HepG2 (cell line): ENCODE data around the gene HECTD4. TPM values are rescaled to one million over a fixed set of nuclear protein-coding genes. Genes with fewer than 3 reads are reported as not detected.

Experiments
- ATAC-seq: fragments of 200-7000 bp; cut with Tn5 transposase; 3 replicates; pipeline ENCODE4 v1.9.1; 2020; ENCODE audit warnings: mild to moderate bottlenecking, moderate library complexity
- BruUV-seq: library from RNA; stranded (reverse); fragments of 400-500 nt; replicated peaks from 2 replicates; lab custom pipeline; 2021; lab: Mats Ljungman, UMichigan
- CTCF ChIA-PET: fragments of 300-600 bp; formaldehyde crosslinking; extraction: SDS; loops from one replicate; lab custom pipeline; 2021; ENCODE audit warnings: low total read pairs, inconsistent platforms, low intra/inter-chr PET ratio; lab: Yijun Ruan, JAX
- POLR2A ChIA-PET: fragments of 350-600 bp; sonication (Branson Sonifier 250); formaldehyde crosslinking; loops from one replicate; lab custom pipeline; 2020; ENCODE audit warnings: antibody characterized with exemption, inconsistent platforms; lab: Yijun Ruan, JAX
- DNase-seq: peaks from one replicate; pipeline ENCODE4 v3.0.0-alpha.2; 2015; ENCODE audit warnings: low spot score
- FAIRE-seq: peaks from 3 replicates; lab custom pipeline; 2011; peaks lifted over from hg19 to GRCh38; lab: Jason Lieb, UNC
- H2AFZ ChIP-seq: one replicate; pipeline ENCODE4 v1.6.1; 2011; ENCODE audit warnings: low read length, inconsistent platforms
- H3K27ac ChIP-seq: fragments of 300-600 bp; 3 replicates; pipeline ENCODE4 v1.8.0; 2011; ENCODE audit warnings: mixed run types, mild to moderate bottlenecking, mixed read lengths, low read length, inconsistent platforms; ENCODE audit not compliant: insufficient read depth; ENCODE audit errors: extremely low read length
- H3K27me3 ChIP-seq, 2 experiments: fragments of 200-600 bp in 1 of 2; 2 replicates in 1 of 2; 3 replicates in 1 of 2; pipeline versions ENCODE4 v1.6.0 to v1.8.0; 2011; ENCODE audit warnings: low read length in 2 of 2, mild to moderate bottlenecking in 2 of 2, moderate library complexity in 2 of 2, inconsistent platforms in 1 of 2; ENCODE audit not compliant: insufficient read depth in 2 of 2, control insufficient read depth in 1 of 2
- H3K36me3 ChIP-seq, 2 experiments: fragments of 200-600 bp in 1 of 2; replicated peaks in 1 of 2; 2 replicates in 1 of 2; 3 replicates in 1 of 2; pipeline versions ENCODE4 v1.5.1 to v1.8.0; 2011; ENCODE audit warnings: low read length in 2 of 2, inconsistent platforms in 1 of 2; ENCODE audit not compliant: insufficient read depth in 2 of 2, control insufficient read depth in 1 of 2
- H3K4me1 ChIP-seq: 2 replicates; pipeline ENCODE4 v1.5.1; 2012; ENCODE audit warnings: low read length, inconsistent platforms; ENCODE audit not compliant: insufficient read depth
- H3K4me2 ChIP-seq: 2 replicates; pipeline ENCODE4 v1.6.0; 2011; ENCODE audit warnings: low read depth, low read length, inconsistent platforms
- H3K4me3 ChIP-seq, 3 experiments: fragments of 200-600 bp in 1 of 3; sonication (generic), shearing (Covaris generic) in 1 of 3; replicated peaks in 1 of 3; 2 replicates each; pipeline ENCODE4 v1.5.1; 2011 to 2016; ENCODE audit warnings: low read length in 3 of 3, inconsistent platforms in 2 of 3, low read depth in 2 of 3, mild to moderate bottlenecking in 2 of 3, control low read depth in 1 of 3, mixed read lengths in 1 of 3; ENCODE audit not compliant: insufficient read depth in 1 of 3
- H3K79me2 ChIP-seq: one replicate; pipeline ENCODE4 v1.6.1; 2011; ENCODE audit warnings: low read length, inconsistent platforms; ENCODE audit not compliant: insufficient read depth
- H3K9ac ChIP-seq: 2 replicates; pipeline ENCODE4 v1.6.0; 2011; ENCODE audit warnings: mild to moderate bottlenecking, low read depth, low read length, inconsistent platforms; ENCODE audit not compliant: insufficient read depth
- H3K9me3 ChIP-seq: 2 replicates; pipeline ENCODE4 v1.5.1; 2012; ENCODE audit warnings: mild to moderate bottlenecking, low read length
- H4K20me1 ChIP-seq: 2 replicates; pipeline ENCODE4 v1.6.0; 2011; ENCODE audit warnings: inconsistent platforms, mild to moderate bottlenecking, low read length, moderate library complexity; ENCODE audit not compliant: insufficient read depth
- MAZ ChIP-seq, 2 experiments: sonication (generic) in 1 of 2; formaldehyde crosslinking in 1 of 2; IDR thresholded peaks; 2 replicates each; pipeline versions ENCODE4 v1.5.0 to v1.6.1; 2012 to 2020; ENCODE audit warnings: low read depth in 2 of 2, mild to moderate bottlenecking in 2 of 2, borderline replicate concordance in 1 of 2, improper control_type of control experiment in 1 of 2, low read length in 1 of 2, missing genetic modification reagents in 1 of 2, moderate library complexity in 1 of 2
- MYNN ChIP-seq: sonication (generic); formaldehyde crosslinking; IDR thresholded peaks from 2 replicates; pipeline ENCODE4 v1.4.0; 2020; ENCODE audit warnings: mild to moderate bottlenecking, low read depth, missing genetic modification reagents
- WGBS: methylation state at CpG from one replicate; pipeline ENCODE4 v1.1.6; 2017; ENCODE audit warnings: low lambda C conversion rate; 5-methylcytosine and 5-hydroxymethylcytosine counted together
- in situ Hi-C: cut with HindIII; loops from 2 replicates; pipeline ENCODE4 v1.10.0; 2017; ENCODE audit warnings: low pct_unique_long_range_greater_than_20kb; ENCODE audit not compliant: extremely low pct_ligation_motif_present
- intact Hi-C: fragments of 100-400 bp; cut with micrococcal nuclease; formaldehyde crosslinking; loops from one replicate; pipeline ENCODE4 v1.10.0; 2022; ENCODE audit not compliant: unreplicated experiment
- polyA plus RNA-seq, 8 experiments: library from polyadenylated mRNA; depleted of rRNA in 3 of 8; stranded (reverse) in 7 of 8; unstranded in 1 of 8; fragments of >200 nt; fragmentation: Illumina TruSeq in 4 of 8; extraction: Trizol in 4 of 8; gene quantifications; 2 replicates each; pipeline versions ENCODE4 v1.2.1 to v1.2.3, GENCODE V29; 2011 to 2016; ENCODE audit warnings: low read depth in 4 of 8, missing spikeins in 1 of 8, mixed read lengths in 1 of 8; ENCODE audit not compliant: insufficient read depth in 1 of 8
- total RNA-seq, 5 experiments: library from RNA; depleted of rRNA; stranded (reverse); fragments of >200 nt; fragmentation: Illumina TruSeq; extraction: Trizol; gene quantifications; 2 replicates each; pipeline ENCODE4 v1.2.3, GENCODE V29; 2016; ENCODE audit warnings: low read depth in 1 of 5
- TF ChIP-seq, protein P1 (sequence below): sonication (generic); formaldehyde crosslinking; IDR thresholded peaks from 2 replicates; pipeline ENCODE4 v1.5.1; 2020; ENCODE audit warnings: mild to moderate bottlenecking, missing genetic modification reagents, moderate library complexity
- TF ChIP-seq, protein P2 (sequence below): sonication (generic); formaldehyde crosslinking; IDR thresholded peaks from 2 replicates; pipeline ENCODE4 v1.5.0; 2020; ENCODE audit warnings: mild to moderate bottlenecking, missing genetic modification reagents, moderate library complexity
- TF ChIP-seq, protein P3 (sequence below): sonication (generic); formaldehyde crosslinking; IDR thresholded peaks from 2 replicates; pipeline ENCODE4 v1.8.1; 2023; ENCODE audit warnings: missing genetic modification reagents, inconsistent platforms, borderline replicate concordance
- TF ChIP-seq, protein P4 (sequence below): sonication (generic); formaldehyde crosslinking; IDR thresholded peaks from 2 replicates; pipeline ENCODE4 v1.4.0; 2020; ENCODE audit warnings: mild to moderate bottlenecking, missing genetic modification reagents

Gene HECTD4
- total and polyA plus RNA-seq, 2 of the 13 experiments (the other 11 are each of a cell fraction or from before 2014, with no cell fraction given) = 9.0 to 11.4 TPM

DNA sequence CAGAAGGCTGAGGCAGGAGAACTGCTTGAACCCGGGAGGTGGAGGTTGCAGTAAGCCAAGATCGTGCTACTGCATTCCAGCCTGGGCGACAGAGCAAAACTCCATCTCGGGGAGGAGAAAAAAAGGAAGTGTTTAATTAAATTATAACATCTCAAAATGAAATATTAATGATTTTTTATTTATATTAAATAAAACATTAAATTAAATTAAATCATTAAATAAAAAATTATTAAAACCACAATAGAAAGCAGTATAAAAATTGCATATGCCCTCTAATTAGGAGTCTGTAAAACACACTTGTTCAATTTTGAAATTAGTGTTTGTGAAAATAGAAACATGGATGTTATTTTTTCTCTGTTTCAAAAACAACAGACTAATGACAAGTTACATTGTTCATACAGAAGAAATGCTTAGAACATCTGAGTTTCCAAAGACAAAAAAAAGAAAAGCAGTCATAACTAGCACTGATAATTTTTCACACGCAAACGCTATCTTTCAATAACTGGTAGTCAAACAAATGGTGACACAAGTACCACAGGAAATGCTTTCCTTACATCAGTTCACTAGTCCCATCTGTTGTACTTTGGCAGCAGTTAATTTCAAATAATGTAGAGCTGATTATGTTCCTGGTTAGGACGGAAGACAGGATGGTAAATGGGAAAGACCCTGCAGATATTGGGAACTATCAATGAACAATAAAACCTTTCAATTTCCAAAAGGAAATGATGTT is 54.9 kb downstream of the HECTD4 start:
- ATAC-seq (no peak), DNase-seq (no peak), FAIRE-seq (peak; percentile 30)
- 91% methylated on average over 7 of the region's 7 CpGs for WGBS
- CTCF ChIA-PET = no interaction called here
- Histone ChIP-seq H3K9me3 (no peaks in the 10 kb centered on the region), H3K79me2 (no peaks in the 10 kb centered on the region), H3K4me1 (peaks cover 30% of the 10 kb centered on the region), H3K9ac (no peak overlapping the region), H3K27me3 (no peaks in the 10 kb centered on the region), H2AFZ (no peak overlapping the region), H3K4me2 (no peak overlapping the region), H3K27ac (no peak overlapping the region), H3K4me3 (no peak overlapping the region), H3K36me3 (no peaks in the 10 kb centered on the region), H4K20me1 (no peaks in the 10 kb centered on the region)
- TF ChIP-seq, protein P1, sequence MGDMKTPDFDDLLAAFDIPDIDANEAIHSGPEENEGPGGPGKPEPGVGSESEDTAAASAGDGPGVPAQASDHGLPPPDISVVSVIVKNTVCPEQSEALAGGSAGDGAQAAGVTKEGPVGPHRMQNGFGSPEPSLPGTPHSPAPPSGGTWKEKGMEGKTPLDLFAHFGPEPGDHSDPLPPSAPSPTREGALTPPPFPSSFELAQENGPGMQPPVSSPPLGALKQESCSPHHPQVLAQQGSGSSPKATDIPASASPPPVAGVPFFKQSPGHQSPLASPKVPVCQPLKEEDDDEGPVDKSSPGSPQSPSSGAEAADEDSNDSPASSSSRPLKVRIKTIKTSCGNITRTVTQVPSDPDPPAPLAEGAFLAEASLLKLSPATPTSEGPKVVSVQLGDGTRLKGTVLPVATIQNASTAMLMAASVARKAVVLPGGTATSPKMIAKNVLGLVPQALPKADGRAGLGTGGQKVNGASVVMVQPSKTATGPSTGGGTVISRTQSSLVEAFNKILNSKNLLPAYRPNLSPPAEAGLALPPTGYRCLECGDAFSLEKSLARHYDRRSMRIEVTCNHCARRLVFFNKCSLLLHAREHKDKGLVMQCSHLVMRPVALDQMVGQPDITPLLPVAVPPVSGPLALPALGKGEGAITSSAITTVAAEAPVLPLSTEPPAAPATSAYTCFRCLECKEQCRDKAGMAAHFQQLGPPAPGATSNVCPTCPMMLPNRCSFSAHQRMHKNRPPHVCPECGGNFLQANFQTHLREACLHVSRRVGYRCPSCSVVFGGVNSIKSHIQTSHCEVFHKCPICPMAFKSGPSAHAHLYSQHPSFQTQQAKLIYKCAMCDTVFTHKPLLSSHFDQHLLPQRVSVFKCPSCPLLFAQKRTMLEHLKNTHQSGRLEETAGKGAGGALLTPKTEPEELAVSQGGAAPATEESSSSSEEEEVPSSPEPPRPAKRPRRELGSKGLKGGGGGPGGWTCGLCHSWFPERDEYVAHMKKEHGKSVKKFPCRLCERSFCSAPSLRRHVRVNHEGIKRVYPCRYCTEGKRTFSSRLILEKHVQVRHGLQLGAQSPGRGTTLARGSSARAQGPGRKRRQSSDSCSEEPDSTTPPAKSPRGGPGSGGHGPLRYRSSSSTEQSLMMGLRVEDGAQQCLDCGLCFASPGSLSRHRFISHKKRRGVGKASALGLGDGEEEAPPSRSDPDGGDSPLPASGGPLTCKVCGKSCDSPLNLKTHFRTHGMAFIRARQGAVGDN (CRISPR knock-in tag) = no peak
- TF ChIP-seq MYNN (CRISPR knock-in tag) = no peak
- TF ChIP-seq, protein P2, sequence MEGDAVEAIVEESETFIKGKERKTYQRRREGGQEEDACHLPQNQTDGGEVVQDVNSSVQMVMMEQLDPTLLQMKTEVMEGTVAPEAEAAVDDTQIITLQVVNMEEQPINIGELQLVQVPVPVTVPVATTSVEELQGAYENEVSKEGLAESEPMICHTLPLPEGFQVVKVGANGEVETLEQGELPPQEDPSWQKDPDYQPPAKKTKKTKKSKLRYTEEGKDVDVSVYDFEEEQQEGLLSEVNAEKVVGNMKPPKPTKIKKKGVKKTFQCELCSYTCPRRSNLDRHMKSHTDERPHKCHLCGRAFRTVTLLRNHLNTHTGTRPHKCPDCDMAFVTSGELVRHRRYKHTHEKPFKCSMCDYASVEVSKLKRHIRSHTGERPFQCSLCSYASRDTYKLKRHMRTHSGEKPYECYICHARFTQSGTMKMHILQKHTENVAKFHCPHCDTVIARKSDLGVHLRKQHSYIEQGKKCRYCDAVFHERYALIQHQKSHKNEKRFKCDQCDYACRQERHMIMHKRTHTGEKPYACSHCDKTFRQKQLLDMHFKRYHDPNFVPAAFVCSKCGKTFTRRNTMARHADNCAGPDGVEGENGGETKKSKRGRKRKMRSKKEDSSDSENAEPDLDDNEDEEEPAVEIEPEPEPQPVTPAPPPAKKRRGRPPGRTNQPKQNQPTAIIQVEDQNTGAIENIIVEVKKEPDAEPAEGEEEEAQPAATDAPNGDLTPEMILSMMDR (CRISPR knock-in tag) = no peak
- TF ChIP-seq, protein P3, sequence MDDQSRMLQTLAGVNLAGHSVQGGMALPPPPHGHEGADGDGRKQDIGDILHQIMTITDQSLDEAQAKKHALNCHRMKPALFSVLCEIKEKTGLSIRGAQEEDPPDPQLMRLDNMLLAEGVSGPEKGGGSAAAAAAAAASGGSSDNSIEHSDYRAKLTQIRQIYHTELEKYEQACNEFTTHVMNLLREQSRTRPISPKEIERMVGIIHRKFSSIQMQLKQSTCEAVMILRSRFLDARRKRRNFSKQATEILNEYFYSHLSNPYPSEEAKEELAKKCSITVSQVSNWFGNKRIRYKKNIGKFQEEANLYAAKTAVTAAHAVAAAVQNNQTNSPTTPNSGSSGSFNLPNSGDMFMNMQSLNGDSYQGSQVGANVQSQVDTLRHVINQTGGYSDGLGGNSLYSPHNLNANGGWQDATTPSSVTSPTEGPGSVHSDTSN (CRISPR knock-in tag) = no peak
- TF ChIP-seq, protein P4, sequence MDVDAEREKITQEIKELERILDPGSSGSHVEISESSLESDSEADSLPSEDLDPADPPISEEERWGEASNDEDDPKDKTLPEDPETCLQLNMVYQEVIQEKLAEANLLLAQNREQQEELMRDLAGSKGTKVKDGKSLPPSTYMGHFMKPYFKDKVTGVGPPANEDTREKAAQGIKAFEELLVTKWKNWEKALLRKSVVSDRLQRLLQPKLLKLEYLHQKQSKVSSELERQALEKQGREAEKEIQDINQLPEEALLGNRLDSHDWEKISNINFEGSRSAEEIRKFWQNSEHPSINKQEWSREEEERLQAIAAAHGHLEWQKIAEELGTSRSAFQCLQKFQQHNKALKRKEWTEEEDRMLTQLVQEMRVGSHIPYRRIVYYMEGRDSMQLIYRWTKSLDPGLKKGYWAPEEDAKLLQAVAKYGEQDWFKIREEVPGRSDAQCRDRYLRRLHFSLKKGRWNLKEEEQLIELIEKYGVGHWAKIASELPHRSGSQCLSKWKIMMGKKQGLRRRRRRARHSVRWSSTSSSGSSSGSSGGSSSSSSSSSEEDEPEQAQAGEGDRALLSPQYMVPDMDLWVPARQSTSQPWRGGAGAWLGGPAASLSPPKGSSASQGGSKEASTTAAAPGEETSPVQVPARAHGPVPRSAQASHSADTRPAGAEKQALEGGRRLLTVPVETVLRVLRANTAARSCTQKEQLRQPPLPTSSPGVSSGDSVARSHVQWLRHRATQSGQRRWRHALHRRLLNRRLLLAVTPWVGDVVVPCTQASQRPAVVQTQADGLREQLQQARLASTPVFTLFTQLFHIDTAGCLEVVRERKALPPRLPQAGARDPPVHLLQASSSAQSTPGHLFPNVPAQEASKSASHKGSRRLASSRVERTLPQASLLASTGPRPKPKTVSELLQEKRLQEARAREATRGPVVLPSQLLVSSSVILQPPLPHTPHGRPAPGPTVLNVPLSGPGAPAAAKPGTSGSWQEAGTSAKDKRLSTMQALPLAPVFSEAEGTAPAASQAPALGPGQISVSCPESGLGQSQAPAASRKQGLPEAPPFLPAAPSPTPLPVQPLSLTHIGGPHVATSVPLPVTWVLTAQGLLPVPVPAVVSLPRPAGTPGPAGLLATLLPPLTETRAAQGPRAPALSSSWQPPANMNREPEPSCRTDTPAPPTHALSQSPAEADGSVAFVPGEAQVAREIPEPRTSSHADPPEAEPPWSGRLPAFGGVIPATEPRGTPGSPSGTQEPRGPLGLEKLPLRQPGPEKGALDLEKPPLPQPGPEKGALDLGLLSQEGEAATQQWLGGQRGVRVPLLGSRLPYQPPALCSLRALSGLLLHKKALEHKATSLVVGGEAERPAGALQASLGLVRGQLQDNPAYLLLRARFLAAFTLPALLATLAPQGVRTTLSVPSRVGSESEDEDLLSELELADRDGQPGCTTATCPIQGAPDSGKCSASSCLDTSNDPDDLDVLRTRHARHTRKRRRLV (CRISPR knock-in tag) = no peak
- no peak for TF ChIP-seq MAZ (IDR thresholded peaks at IDR 0.05; ENCODE audit: borderline replicate concordance, low read depth, low read length)
- no peak for TF ChIP-seq MAZ (CRISPR knock-in tag; IDR thresholded peaks at IDR 0.05; ENCODE audit: low read depth)
- no TSS peak for BruUV-seq
- intact Hi-C loops (loop anchor here (10.0 kb wide), 1 partner anchor 57 kb away; the partner anchor contains the start of gene HECTD4), in situ Hi-C loops (no loop called here)
- POLR2A ChIA-PET = no interaction called here
